CD4-positive, alpha-beta memory T cell (primary cell): Measurements from ENCODE around the gene BFSP2. TPM values are rescaled to one million over a fixed set of nuclear protein-coding genes. Genes with fewer than 3 reads are reported as not detected.
A peak's percentile ranks its signal among the peaks of the same experiment; 100 is the strongest.

Experiments
- CTCF ChIA-PET: fragments of 350-600 bp; sonication (Branson Sonifier 250); formaldehyde crosslinking; loops from one replicate; lab custom pipeline; 2021; ENCODE audit warnings: inconsistent platforms; ENCODE audit not compliant: partially characterized antibody; lab: Charles Lee
- POLR2A ChIA-PET: fragments of 350-600 bp; sonication (Branson Sonifier 250); formaldehyde crosslinking; loops from one replicate; lab custom pipeline; 2021; ENCODE audit not compliant: partially characterized antibody; lab: Charles Lee
- DNase-seq, 5 donors: peaks; one replicate each; pipeline versions ENCODE4 v3.0.0 to v3.0.0-alpha.2; 2020 to 2022; ENCODE audit warnings: mixed read lengths in 1 of 5
- H3K27ac ChIP-seq: one replicate; pipeline ENCODE4 v1.7.0; 2013; ENCODE audit warnings: low read depth, low read length
- H3K27me3 ChIP-seq: 2 replicates; pipeline ENCODE4 v1.7.0; 2013; ENCODE audit warnings: mild to moderate bottlenecking, low read length, moderate library complexity; ENCODE audit not compliant: insufficient read depth
- H3K36me3 ChIP-seq: 2 replicates; pipeline ENCODE4 v1.7.0; 2013; ENCODE audit warnings: mild to moderate bottlenecking, low read length, moderate library complexity; ENCODE audit not compliant: insufficient read depth
- H3K4me1 ChIP-seq: 2 replicates; pipeline ENCODE4 v1.7.0; 2013; ENCODE audit warnings: mild to moderate bottlenecking, low read length, moderate library complexity; ENCODE audit not compliant: insufficient read depth
- H3K4me3 ChIP-seq, 2 donors: one replicate each; pipeline ENCODE4 v1.7.0; 2013; ENCODE audit warnings: low read length in 2 of 2, mild to moderate bottlenecking in 1 of 2
- H3K9me3 ChIP-seq, 2 donors: one replicate each; pipeline ENCODE4 v1.7.0; 2013; ENCODE audit warnings: low read length in 2 of 2, control low read depth in 1 of 2; ENCODE audit not compliant: control insufficient read depth in 1 of 2
- H3K27ac Mint-ChIP-seq, 7 donors: one replicate each; pipeline ENCODE4 v1.8.0; 2020 to 2021; ENCODE audit warnings: mixed read lengths in 7 of 7, mild to moderate bottlenecking in 6 of 7, inconsistent platforms in 3 of 7, moderate library complexity in 3 of 7
- H3K27me3 Mint-ChIP-seq, 2 donors: one replicate each; pipeline ENCODE4 v1.8.0; 2020 to 2021; ENCODE audit warnings: mixed read lengths in 2 of 2
- H3K36me3 Mint-ChIP-seq, 2 donors: one replicate each; pipeline ENCODE4 v1.8.0; 2020 to 2021; ENCODE audit warnings: mixed read lengths in 2 of 2, inconsistent platforms in 1 of 2, mild to moderate bottlenecking in 1 of 2
- H3K4me1 Mint-ChIP-seq, 4 donors: one replicate each; pipeline ENCODE4 v1.8.0; 2020 to 2021; ENCODE audit warnings: mixed read lengths in 4 of 4, mild to moderate bottlenecking in 1 of 4
- H3K4me3 Mint-ChIP-seq, 8 donors: one replicate each; pipeline ENCODE4 v1.8.0; 2020 to 2021; ENCODE audit warnings: mixed read lengths in 8 of 8, mild to moderate bottlenecking in 7 of 8, moderate library complexity in 6 of 8, inconsistent platforms in 3 of 8
- H3K9me3 Mint-ChIP-seq, 8 donors: one replicate each; pipeline ENCODE4 v1.8.0; 2020 to 2021; ENCODE audit warnings: mixed read lengths in 8 of 8, mild to moderate bottlenecking in 5 of 8, inconsistent platforms in 3 of 8, moderate library complexity in 1 of 8
- intact Hi-C: fragments of 100-400 bp; cut with micrococcal nuclease; formaldehyde crosslinking; loops from one replicate; pipeline ENCODE4 v1.15.1; 2023
- polyA plus RNA-seq, 2 donors: library from polyadenylated mRNA; unstranded; fragments of 300-500 nt; fragmentation: Illumina TruSeq; gene quantifications; one replicate each; pipeline ENCODE4 v1.2.3, GENCODE V29; 2021
- total RNA-seq, 2 experiments: library from RNA; stranded (reverse); gene quantifications; one replicate each; pipeline ENCODE4 v1.2.3, GENCODE V29; 2021

BFSP2 gene
- total and polyA plus RNA-seq, 4 experiments from 2014 or later: 0.86 to 1.3 TPM; not detected in 2

DNA sequence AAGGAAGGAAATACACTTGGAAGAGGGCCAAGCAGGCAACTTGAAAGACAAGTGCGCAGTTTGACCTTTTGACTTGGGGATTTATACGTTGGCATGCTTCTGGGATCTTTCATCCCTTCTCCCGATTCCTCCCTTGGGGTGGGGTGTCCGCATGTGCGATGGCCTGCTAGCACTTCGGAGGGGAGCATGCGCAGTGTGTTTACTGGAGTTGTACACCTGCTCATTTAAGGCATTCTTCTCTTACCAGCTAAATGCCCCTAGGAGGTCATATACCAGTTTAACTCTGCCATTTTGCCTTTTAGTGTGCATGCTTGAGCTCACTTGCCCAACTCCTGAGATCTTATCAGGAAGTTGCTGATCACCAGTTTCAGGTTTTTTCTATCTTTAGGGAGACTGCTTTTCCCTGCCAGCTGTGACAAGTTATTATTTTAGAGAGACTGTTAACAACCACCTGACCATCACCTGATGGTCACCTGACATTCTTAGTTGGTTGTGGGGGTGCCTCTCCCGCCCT is 63.5 kb downstream of the BFSP2 start:
- peaks cover 0 to 1% of the 10 kb centered on the region in 2 donors for H3K27me3 Mint-ChIP-seq
- H3K4me1 ChIP-seq: peaks cover 21% of the 10 kb centered on the region
- H3K9me3 ChIP-seq: no peaks in the 10 kb centered on the region
- H3K27ac Mint-ChIP-seq: peak overlapping the region in 2 of 7 donors; percentile 35 to 71
- no peaks in the 10 kb centered on the region for H3K36me3 Mint-ChIP-seq
- intact Hi-C loops: no loop called here
- H3K4me3 Mint-ChIP-seq: no peak overlapping the region
- no peaks in the 10 kb centered on the region for H3K9me3 Mint-ChIP-seq
- no peak overlapping the region for H3K27ac ChIP-seq
- H3K36me3 ChIP-seq: no peaks in the 10 kb centered on the region
- no peaks in the 10 kb centered on the region for H3K27me3 ChIP-seq
- DNase-seq: no peak
- H3K4me3 ChIP-seq: no peak overlapping the region
- H3K4me1 Mint-ChIP-seq: peaks cover 9 to 41% (median 20%) of the 10 kb centered on the region in 4 donors
- CTCF ChIA-PET: interaction anchor here (0.9 to 1.0 kb wide), 2 partner anchors 11 to 24 kb away, joined by 3 read pairs; no protein-coding TSS in a partner anchor
- POLR2A ChIA-PET: no interaction called here

DNA sequence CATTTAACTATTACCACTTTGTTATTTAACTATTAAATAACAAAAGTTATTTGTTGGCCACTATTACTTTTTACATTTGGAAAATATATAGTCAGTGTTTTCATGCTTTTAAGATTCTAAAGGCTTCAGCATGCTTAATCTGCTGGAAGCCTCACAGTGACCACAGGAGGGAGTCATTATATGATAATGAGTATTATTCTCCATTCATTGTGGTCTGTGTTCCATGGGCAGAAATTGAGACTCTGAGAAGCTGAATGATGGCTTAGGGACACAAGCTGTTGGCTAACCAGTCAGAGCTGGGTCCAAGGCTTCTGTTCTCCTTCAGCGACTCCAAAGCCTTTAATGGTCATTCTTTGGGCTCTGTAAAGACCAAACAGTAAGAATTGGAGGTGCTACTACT is 64.7 kb downstream of the BFSP2 start:
- H3K27ac ChIP-seq: no peak overlapping the region
- DNase-seq: no peak
- Mint-ChIP-seq H3K4me1 (peaks cover 9 to 41% (median 21%) of the 10 kb centered on the region in 4 donors), H3K4me3 (no peak overlapping the region), H3K27me3 (peaks cover 0 to 1% of the 10 kb centered on the region in 2 donors), H3K9me3 (no peaks in the 10 kb centered on the region), H3K36me3 (no peaks in the 10 kb centered on the region), H3K27ac (no peak overlapping the region)
- intact Hi-C loops: no loop called here
- ChIA-PET CTCF (interaction anchor here (1.0 to 1.7 kb wide), 3 partner anchors 13 to 24 kb away, joined by 3 to 4 read pairs (median 3); no protein-coding TSS in a partner anchor), POLR2A (no interaction called here)
- no peak overlapping the region for H3K4me3 ChIP-seq
- no peaks in the 10 kb centered on the region for H3K27me3 ChIP-seq
- H3K9me3 ChIP-seq: no peaks in the 10 kb centered on the region
- peaks cover 21% of the 10 kb centered on the region for H3K4me1 ChIP-seq
- H3K36me3 ChIP-seq: no peaks in the 10 kb centered on the region

DNA sequence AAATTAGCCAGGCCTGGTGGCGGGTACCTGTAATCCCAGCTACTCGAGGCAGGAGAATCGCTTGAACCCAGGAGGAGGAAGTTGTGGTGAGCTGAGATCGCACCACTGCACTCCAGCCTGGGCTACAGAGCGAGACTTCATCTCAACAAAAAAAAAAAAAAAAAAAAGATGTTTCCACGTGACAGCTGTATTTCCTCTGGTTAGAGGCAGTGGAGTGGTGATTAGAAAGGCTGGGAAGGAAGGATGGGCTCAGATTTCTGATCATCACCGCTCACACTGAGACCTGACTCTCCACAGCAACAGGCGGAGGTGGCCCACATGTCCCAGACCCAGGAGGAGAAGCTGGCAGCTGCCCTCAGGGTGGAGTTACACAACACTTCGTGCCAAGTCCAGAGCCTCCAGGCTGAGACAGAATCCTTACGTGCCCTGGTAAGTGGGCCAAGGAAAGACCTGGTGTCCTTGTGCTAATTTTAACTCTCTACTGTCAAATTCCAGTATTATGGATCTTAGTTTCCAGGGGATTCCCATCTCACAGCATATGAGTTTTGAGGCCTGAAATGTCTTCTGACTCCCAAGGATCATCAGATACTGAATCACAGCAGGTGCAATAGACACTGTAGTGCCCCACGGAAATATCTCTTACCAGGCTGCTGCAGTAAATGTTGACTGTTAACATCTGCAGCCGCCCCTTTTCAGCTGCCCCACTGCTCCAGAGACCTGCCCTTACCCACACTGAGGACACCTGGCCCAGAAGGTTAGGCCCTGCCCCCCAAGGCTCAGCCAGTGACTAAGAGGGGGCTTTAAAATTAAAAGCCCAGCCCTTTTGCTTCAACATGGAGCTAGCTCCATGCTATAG is 66.9 kb downstream of the BFSP2 start:
- H3K4me1 ChIP-seq: peaks cover 13% of the 10 kb centered on the region
- H3K36me3 ChIP-seq: no peaks in the 10 kb centered on the region
- no peak overlapping the region for H3K27ac ChIP-seq
- DNase-seq: no peak
- H3K4me3 Mint-ChIP-seq: no peak overlapping the region
- no peaks in the 10 kb centered on the region for H3K36me3 Mint-ChIP-seq
- intact Hi-C loops: no loop called here
- H3K27ac Mint-ChIP-seq: no peak overlapping the region
- no peaks in the 10 kb centered on the region for H3K27me3 ChIP-seq
- H3K27me3 Mint-ChIP-seq: peaks cover 0 to 1% of the 10 kb centered on the region in 2 donors
- H3K9me3 ChIP-seq: no peaks in the 10 kb centered on the region
- CTCF ChIA-PET: interaction anchor here (1.1 to 1.6 kb wide), 4 partner anchors 10 to 22 kb away, joined by 3 to 5 read pairs (median 4); no protein-coding TSS in a partner anchor
- POLR2A ChIA-PET: interaction anchor here (1.9 kb wide), 1 partner anchor 25 kb away, joined by 4 read pairs; no protein-coding TSS in a partner anchor
- H3K9me3 Mint-ChIP-seq: no peaks in the 10 kb centered on the region
- peaks cover 6 to 31% (median 11%) of the 10 kb centered on the region in 4 donors for H3K4me1 Mint-ChIP-seq
- H3K4me3 ChIP-seq: no peak overlapping the region

DNA sequence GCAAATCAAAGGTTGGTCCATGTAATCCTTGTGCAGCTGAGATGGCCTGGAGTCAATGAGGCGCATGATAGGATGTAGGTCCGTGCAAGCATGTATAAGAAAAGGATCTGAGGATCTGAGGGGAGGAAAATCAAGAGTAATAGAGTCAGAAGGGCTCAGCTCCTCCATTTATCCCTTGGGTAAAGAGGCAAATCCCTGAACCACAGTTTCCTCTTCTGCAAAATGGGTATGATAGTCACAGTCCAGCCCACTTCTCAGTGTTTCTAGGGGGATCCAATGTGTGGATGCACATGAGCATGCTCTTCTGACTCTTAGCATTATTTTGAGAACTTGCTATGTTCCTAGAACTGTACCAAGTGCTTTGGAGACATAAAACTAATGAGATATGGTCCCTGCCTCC is 67.9 kb downstream of the BFSP2 start:
- Mint-ChIP-seq H3K36me3 (no peaks in the 10 kb centered on the region), H3K4me1 (peaks cover 6 to 28% (median 10%) of the 10 kb centered on the region in 4 donors), H3K4me3 (no peak overlapping the region), H3K27me3 (peaks cover 0 to 1% of the 10 kb centered on the region in 2 donors), H3K27ac (no peak overlapping the region), H3K9me3 (no peaks in the 10 kb centered on the region)
- Histone ChIP-seq H3K4me1 (peaks cover 13% of the 10 kb centered on the region), H3K9me3 (no peaks in the 10 kb centered on the region), H3K4me3 (no peak overlapping the region), H3K27me3 (no peaks in the 10 kb centered on the region), H3K27ac (no peak overlapping the region), H3K36me3 (no peaks in the 10 kb centered on the region)
- ChIA-PET POLR2A (interaction anchor here (1.3 to 1.9 kb wide), 2 partner anchors 11 to 26 kb away, joined by 3 to 4 read pairs; no protein-coding TSS in a partner anchor), CTCF (interaction anchor here (1.1 to 1.9 kb wide), 5 partner anchors 11 to 21 kb away, joined by 3 to 7 read pairs (median 5); no protein-coding TSS in a partner anchor)
- no peak for DNase-seq
- intact Hi-C loops: no loop called here

DNA sequence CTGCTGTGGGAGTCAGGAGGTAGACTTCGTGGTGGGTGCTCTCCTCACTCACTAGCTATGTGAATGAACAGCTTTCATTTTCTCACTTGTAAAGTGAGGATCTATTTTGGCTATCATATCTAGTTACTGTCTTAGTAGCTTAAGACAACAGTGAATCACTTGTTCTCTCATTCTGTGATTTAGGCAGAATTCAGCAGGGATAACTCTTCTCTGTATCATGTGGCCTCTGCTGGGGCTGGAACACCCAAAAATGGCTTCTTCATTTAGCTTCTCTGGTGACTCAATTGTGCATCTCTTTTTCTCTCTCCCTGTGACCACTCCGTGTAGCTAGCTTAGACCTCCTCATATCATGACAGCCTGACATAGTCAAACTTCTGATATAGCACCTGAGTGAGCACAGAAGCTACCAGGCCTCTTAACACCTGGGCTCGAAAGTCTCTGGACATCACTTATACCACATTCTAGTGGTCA is 68.4 kb downstream of the BFSP2 start:
- DNase-seq: no peak
- peaks cover 12% of the 10 kb centered on the region for H3K4me1 ChIP-seq
- no peaks in the 10 kb centered on the region for H3K36me3 Mint-ChIP-seq
- no peak overlapping the region for H3K4me3 ChIP-seq
- POLR2A ChIA-PET: interaction anchor here (1.3 to 1.9 kb wide), 3 partner anchors 10 to 106 kb away, joined by 3 to 4 read pairs (median 4); no protein-coding TSS in a partner anchor
- no peaks in the 10 kb centered on the region for H3K36me3 ChIP-seq
- intact Hi-C loops: no loop called here
- CTCF ChIA-PET: interaction anchor here (1.1 to 1.9 kb wide), 5 partner anchors 11 to 21 kb away, joined by 3 to 7 read pairs (median 5); no protein-coding TSS in a partner anchor
- no peaks in the 10 kb centered on the region for H3K27me3 ChIP-seq
- no peaks in the 10 kb centered on the region for H3K9me3 Mint-ChIP-seq
- H3K27ac Mint-ChIP-seq: no peak overlapping the region
- no peaks in the 10 kb centered on the region for H3K9me3 ChIP-seq
- H3K4me1 Mint-ChIP-seq: peaks cover 7 to 23% (median 10%) of the 10 kb centered on the region in 4 donors
- H3K4me3 Mint-ChIP-seq: peak overlapping the region in 1 of 8 donors; percentile 56
- no peak overlapping the region for H3K27ac ChIP-seq
- peaks cover 0 to under 1% of the 10 kb centered on the region in 2 donors for H3K27me3 Mint-ChIP-seq

DNA sequence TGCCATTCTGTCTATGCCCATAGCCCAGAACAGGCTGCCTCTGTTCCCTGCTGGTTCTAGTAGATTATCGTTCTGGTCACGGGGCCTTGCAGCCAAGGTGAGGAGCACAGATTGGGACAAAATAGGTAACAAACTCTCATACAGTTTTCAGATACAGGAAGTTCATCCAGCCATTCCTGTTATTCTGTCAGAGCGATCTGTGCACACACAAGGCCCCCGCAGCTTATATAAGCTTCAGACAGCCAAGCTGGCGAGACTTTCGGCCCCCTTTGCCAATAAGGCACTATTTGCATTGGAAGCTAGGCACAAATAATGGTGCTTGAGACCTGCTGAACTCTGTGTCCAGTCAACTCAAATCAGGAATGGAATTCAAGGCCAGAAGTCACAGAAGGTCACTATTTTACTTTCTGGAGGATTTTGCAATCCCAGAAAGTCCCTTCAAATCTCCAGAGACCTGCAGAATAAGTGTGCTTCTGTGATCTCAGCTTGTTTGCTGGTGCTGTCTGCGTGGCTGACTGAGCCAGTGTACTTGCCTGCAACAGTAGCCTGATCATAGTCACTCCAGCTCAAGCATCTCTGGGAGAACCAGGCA is 69.4 kb downstream of the BFSP2 start:
- Histone ChIP-seq H3K4me1 (peaks cover 8% of the 10 kb centered on the region), H3K27ac (no peak overlapping the region), H3K9me3 (no peaks in the 10 kb centered on the region), H3K27me3 (no peaks in the 10 kb centered on the region), H3K4me3 (no peak overlapping the region), H3K36me3 (no peaks in the 10 kb centered on the region)
- Mint-ChIP-seq H3K27ac (no peak overlapping the region), H3K4me3 (no peak overlapping the region), H3K27me3 (no peaks in the 10 kb centered on the region), H3K9me3 (no peaks in the 10 kb centered on the region), H3K36me3 (no peaks in the 10 kb centered on the region), H3K4me1 (peaks cover 6 to 24% (median 10%) of the 10 kb centered on the region in 4 donors)
- CTCF ChIA-PET: interaction anchor here (1.5 to 1.9 kb wide), 2 partner anchors 18 to 20 kb away, joined by 5 to 7 read pairs; no protein-coding TSS in a partner anchor
- no peak for DNase-seq
- POLR2A ChIA-PET: interaction anchor here (1.5 kb wide), 1 partner anchor 105 kb away, joined by 4 read pairs; no protein-coding TSS in a partner anchor
- intact Hi-C loops: no loop called here
